GM21423 (cell line): ENCODE data around the gene MVB12B.
"Not testable (repeated sequence)": the region's sequence is repeated elsewhere in the genome, so short reads cannot be mapped to it uniquely, and the experiment has no call there.

Experiments
- ATAC-seq: cut with Tn5 transposase; IDR thresholded peaks from one replicate; pipeline ENCODE4 v1.9.1; 2021; ENCODE audit warnings: mild to moderate bottlenecking, moderate library complexity; ENCODE audit not compliant: unreplicated experiment

MVB12B gene

DNA sequence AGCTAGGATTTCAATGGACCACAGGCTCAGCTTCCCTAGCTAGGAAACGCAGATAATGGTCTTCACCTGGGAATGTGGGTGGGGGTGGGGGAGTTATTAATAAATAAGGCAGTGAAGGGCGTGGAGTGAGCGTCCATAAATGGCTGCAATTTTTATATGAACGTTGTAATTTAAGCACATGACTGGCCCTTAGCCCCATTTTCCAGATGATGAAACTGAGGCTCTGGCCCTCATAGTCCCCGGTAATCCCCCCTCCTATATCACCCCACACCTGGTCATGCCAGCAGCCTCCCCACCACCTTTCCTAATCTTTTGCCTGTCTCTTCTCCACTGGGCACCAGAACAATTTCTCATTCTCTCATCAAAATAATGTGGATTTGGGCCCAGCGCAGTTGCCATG, 225.2 kb downstream of the MVB12B start:
- ATAC-seq: no peak

GRCh38 chr9:126554292-126554691, 227.7 kb downstream of the MVB12B start:
- ATAC-seq: no peak

- ATAC-seq: not testable (repeated sequence)
Observed at GRCh38 chr9:126555421-126555820, 228.8 kb downstream of the MVB12B start.
